ENCODE measurements around the gene SMIM15.

DNA sequence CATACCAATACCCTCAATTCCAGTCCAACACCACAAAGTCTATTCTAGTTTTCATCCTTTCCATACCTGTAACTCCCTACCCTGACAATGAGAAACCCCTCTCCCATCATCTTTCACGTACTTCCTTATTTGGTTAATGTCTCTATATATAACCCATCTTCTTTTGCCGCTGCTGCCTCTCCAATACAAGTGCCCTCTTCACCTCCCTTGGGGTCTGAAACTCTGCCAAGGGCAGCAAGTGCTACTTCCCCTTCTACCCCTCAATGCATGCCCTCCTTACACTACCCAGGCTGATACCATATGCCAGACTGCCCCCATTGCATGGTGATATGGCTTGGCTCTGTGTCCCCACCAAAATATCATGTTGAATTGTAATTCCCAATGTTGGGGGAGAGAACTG lies 24.4 kb upstream of the SMIM15 start:
- TF ChIP-seq, protein P1, sequence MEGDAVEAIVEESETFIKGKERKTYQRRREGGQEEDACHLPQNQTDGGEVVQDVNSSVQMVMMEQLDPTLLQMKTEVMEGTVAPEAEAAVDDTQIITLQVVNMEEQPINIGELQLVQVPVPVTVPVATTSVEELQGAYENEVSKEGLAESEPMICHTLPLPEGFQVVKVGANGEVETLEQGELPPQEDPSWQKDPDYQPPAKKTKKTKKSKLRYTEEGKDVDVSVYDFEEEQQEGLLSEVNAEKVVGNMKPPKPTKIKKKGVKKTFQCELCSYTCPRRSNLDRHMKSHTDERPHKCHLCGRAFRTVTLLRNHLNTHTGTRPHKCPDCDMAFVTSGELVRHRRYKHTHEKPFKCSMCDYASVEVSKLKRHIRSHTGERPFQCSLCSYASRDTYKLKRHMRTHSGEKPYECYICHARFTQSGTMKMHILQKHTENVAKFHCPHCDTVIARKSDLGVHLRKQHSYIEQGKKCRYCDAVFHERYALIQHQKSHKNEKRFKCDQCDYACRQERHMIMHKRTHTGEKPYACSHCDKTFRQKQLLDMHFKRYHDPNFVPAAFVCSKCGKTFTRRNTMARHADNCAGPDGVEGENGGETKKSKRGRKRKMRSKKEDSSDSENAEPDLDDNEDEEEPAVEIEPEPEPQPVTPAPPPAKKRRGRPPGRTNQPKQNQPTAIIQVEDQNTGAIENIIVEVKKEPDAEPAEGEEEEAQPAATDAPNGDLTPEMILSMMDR (IDR thresholded peaks at IDR 0.05): no peak
- TF ChIP-seq POLR2A (IDR thresholded peaks at IDR 0.05): no peak
